ENCODE measurements around the gene MYCL. TPM values are rescaled to one million over a fixed set of nuclear protein-coding genes. Genes with fewer than 3 reads are reported as not detected.

Gene MYCL
- 0.14 and 0.44 TPM in 2 replicates for total RNA-seq

GRCh38 chr1:39901714-39902459 is at the start of gene MYCL:
Gene MYCL, minus strand, starts transcription at chr1:39901917. Its CDS starts 483 bp downstream, at chr1:39901434.

Small RNA genes within 50 kb of the gene (small RNA-seq; reads per million reads assigned to genes)
- gene RF00019 (ENCODE audit: low replicate concordance) = not detected

Other genes with a start within 250 kb of the MYCL start
- gene NT5C1A, start 229.8 kb downstream of the MYCL start, total RNA-seq = not detected in 2 replicates
- not detected in 2 replicates for gene HPCAL4, start 210.5 kb downstream of the MYCL start, total RNA-seq
- gene PPIE, start 163.0 kb downstream of the MYCL start, total RNA-seq = 28.6 and 35.0 TPM in 2 replicates
- 0.29 and 0.88 TPM in 2 replicates for gene OXCT2, start 130.6 kb downstream of the MYCL start, total RNA-seq
- under 0.01 and 0.14 TPM in 2 replicates for gene BMP8B, start 113.1 kb downstream of the MYCL start, total RNA-seq
- 19.7 and 24.6 TPM in 2 replicates for gene TRIT1, start 18.4 kb downstream of the MYCL start, total RNA-seq
- gene MFSD2A, start 53.2 kb upstream of the MYCL start, total RNA-seq = 11.9 and 25.2 TPM in 2 replicates
- 468 and 1,100 TPM in 2 replicates for gene CAP1, start 138.8 kb upstream of the MYCL start, total RNA-seq
- gene PPT1, start 195.3 kb upstream of the MYCL start, total RNA-seq = 37.0 and 50.5 TPM in 2 replicates